HG03460 (cell line): Measurements from ENCODE around the gene MVD.
A peak's percentile ranks its signal among the peaks of the same experiment; 100 is the strongest.

Source experiments
- ATAC-seq: cut with Tn5 transposase; IDR thresholded peaks from one replicate; pipeline ENCODE4 v1.9.1; 2021; ENCODE audit not compliant: unreplicated experiment

Gene MVD

GRCh38 chr16:88656291-88656980, 6.5 kb downstream of the MVD start:
- no peak for ATAC-seq

GRCh38 chr16:88655733-88656281, 7.1 kb downstream of the MVD start:
- no peak for ATAC-seq

GRCh38 chr16:88655053-88655732, 7.7 kb downstream of the MVD start:
- ATAC-seq = no peak

- ATAC-seq = no peak
Observed at GRCh38 chr16:88654363-88655052, 8.4 kb downstream of the MVD start.

- ATAC-seq = no peak
Observed at GRCh38 chr16:88653596-88654362, 9.1 kb downstream of the MVD start.

- no peak for ATAC-seq
Observed at GRCh38 chr16:88653101-88653500, 9.8 kb downstream of the MVD start.

GRCh38 chr16:88652762-88653063, 10.2 kb downstream of the MVD start:
- ATAC-seq = no peak

GRCh38 chr16:88651989-88652761, 10.7 kb downstream of the MVD start:
- ATAC-seq = no peak

GRCh38 chr16:88651276-88651988, 11.5 kb downstream of the MVD start:
- peak; percentile 74 for ATAC-seq

GRCh38 chr16:88650749-88651275, 12.1 kb downstream of the MVD start, which contains the start of gene CYBA:
Gene CYBA (minus strand): TSS chr16:88651053. CDS start chr16:88651013, 40 bp downstream.
- ATAC-seq = peak; percentile 62

GRCh38 chr16:88649924-88650748, 12.8 kb downstream of the MVD start:
- peak; percentile 12 for ATAC-seq

- no peak for ATAC-seq
Observed at GRCh38 chr16:88649195-88649923, 13.5 kb downstream of the MVD start.

- ATAC-seq = no peak
Observed at GRCh38 chr16:88647178-88648070, 15.5 kb downstream of the MVD start.

- no peak for ATAC-seq
Observed at GRCh38 chr16:88646345-88647034, 16.4 kb downstream of the MVD start.

- ATAC-seq = no peak
Observed at GRCh38 chr16:88645941-88646340, 16.9 kb downstream of the MVD start.

- ATAC-seq = no peak
Observed at GRCh38 chr16:88645455-88645854, 17.4 kb downstream of the MVD start.

GRCh38 chr16:88643644-88643932, 19.3 kb downstream of the MVD start:
- ATAC-seq = no peak
